Brain microvascular endothelial cell (primary cell): Measurements from ENCODE around the gene RPRD1B.

Experiments
- DNase-seq: peaks from one replicate; pipeline ENCODE4 v3.0.0-alpha.2; 2020
- H3K27ac ChIP-seq: fragments of 250-450 bp; sonication (Bioruptor Pico); 2 replicates; pipeline ENCODE4 v1.5.1; 2020; ENCODE audit warnings: mild to moderate bottlenecking, moderate library complexity
- H3K27me3 ChIP-seq: fragments of 250-450 bp; sonication (Bioruptor Pico); replicated peaks from 2 replicates; pipeline ENCODE4 v1.5.1; 2020; ENCODE audit warnings: mild to moderate bottlenecking
- H3K36me3 ChIP-seq: fragments of 250-450 bp; sonication (Bioruptor Pico); replicated peaks from 2 replicates; pipeline ENCODE4 v1.5.1; 2020; ENCODE audit warnings: mild to moderate bottlenecking
- H3K4me3 ChIP-seq: 2 replicates; pipeline ENCODE4 v1.5.1; 2011; ENCODE audit warnings: low read depth, mild to moderate bottlenecking, control low read depth, low read length, moderate library complexity
- in situ Hi-C: cut with HindIII; loops from 2 replicates; pipeline ENCODE4 v1.10.0; 2017; ENCODE audit warnings: low sequenced_read_pairs, low pct_ligation_motif_present
- TF ChIP-seq, protein P1 (sequence below): IDR thresholded peaks from 2 replicates; pipeline ENCODE4 v1.5.1; 2011; ENCODE audit warnings: low read depth, mild to moderate bottlenecking, moderate library complexity, low read length, control low read depth, inconsistent platforms; ENCODE audit errors: missing control alignments

The RPRD1B gene

DNA sequence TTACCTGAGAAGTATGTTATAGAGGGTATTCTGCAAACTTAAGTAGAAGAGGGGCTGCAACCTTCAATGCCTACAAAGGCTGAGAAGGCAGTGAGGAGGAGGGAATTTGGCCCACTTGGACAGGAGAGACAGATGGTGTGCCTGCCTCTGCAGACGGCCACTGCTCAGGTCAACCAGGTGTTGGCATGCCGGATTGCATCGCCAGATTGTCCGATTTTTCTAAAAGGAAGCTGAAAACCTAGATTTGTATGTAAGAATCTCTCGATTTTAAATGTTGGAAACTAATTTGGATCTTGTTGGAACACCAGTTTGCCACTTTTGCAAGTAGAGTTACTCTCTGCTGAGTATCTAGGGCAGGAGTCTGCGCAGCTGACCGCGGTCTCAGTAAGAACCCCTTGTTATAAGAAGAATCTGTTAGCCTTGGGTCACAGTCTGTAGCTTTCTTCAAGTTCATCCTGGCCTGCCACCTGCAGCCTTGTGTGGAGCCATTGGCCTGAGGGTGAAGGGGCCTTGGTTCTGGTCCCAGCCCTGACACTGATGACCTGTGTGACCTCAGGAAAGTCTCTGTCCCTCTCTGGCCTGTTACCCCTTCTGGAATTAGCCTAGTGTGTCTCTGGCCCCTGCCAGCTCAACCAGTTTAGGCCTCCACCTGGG lies 77.1 kb downstream of the RPRD1B start:
- no peaks in the 10 kb centered on the region for H3K27me3 ChIP-seq
- no peaks in the 10 kb centered on the region for H3K36me3 ChIP-seq
- in situ Hi-C loops = no loop called here
- no peak overlapping the region for H3K4me3 ChIP-seq
- H3K27ac ChIP-seq = peak overlapping the region; percentile 82
- DNase-seq = no peak
- TF ChIP-seq, protein P1, sequence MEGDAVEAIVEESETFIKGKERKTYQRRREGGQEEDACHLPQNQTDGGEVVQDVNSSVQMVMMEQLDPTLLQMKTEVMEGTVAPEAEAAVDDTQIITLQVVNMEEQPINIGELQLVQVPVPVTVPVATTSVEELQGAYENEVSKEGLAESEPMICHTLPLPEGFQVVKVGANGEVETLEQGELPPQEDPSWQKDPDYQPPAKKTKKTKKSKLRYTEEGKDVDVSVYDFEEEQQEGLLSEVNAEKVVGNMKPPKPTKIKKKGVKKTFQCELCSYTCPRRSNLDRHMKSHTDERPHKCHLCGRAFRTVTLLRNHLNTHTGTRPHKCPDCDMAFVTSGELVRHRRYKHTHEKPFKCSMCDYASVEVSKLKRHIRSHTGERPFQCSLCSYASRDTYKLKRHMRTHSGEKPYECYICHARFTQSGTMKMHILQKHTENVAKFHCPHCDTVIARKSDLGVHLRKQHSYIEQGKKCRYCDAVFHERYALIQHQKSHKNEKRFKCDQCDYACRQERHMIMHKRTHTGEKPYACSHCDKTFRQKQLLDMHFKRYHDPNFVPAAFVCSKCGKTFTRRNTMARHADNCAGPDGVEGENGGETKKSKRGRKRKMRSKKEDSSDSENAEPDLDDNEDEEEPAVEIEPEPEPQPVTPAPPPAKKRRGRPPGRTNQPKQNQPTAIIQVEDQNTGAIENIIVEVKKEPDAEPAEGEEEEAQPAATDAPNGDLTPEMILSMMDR = no peak

DNA sequence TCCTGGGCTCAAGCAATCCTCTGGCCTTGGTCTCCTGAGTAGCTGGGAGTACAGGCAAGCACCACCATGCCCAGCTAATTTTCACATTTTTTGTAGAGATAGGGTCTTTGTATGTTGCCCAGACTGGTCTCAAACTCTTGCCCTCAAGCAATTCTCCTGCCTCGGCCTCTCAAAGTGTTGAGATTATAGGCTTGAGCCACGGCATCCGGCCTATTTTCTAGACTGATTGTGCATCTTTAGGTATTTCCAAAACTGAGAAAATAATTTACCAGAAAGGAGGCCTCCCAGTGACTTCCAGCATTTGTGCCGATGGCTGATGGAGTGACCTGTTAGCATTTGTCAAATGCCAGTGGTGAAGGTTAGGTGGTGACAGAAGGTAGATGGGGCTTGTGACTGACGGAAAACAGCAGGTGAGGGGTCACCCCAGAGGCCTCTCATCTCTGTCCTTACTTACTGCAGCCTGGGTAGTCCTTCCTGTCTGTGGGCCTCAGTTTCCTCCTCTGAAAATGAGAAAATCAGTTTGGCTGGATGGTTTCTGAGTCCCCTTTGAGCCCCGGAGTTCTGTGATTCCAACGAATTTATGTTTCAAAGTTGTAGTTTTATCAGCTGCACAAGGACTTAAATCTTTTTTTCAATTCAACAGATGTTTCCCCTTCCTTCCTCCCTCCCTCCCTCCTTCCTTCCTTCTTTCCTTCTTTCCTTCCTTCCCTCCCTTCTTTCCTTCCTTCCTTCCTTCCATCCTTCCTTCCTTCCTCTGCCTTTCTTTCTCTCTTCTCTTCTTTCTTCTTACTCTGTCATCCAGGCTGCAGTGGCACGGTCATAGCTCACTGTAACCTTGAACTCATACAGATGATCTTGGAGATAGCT lies 78.1 kb downstream of the RPRD1B start:
- H3K4me3 ChIP-seq = no peak overlapping the region
- H3K27ac ChIP-seq = peak overlapping the region; percentile 82
- TF ChIP-seq, protein P1 = no peak
- no peaks in the 10 kb centered on the region for H3K27me3 ChIP-seq
- H3K36me3 ChIP-seq = no peaks in the 10 kb centered on the region
- DNase-seq = no peak
- in situ Hi-C loops = no loop called here

DNA sequence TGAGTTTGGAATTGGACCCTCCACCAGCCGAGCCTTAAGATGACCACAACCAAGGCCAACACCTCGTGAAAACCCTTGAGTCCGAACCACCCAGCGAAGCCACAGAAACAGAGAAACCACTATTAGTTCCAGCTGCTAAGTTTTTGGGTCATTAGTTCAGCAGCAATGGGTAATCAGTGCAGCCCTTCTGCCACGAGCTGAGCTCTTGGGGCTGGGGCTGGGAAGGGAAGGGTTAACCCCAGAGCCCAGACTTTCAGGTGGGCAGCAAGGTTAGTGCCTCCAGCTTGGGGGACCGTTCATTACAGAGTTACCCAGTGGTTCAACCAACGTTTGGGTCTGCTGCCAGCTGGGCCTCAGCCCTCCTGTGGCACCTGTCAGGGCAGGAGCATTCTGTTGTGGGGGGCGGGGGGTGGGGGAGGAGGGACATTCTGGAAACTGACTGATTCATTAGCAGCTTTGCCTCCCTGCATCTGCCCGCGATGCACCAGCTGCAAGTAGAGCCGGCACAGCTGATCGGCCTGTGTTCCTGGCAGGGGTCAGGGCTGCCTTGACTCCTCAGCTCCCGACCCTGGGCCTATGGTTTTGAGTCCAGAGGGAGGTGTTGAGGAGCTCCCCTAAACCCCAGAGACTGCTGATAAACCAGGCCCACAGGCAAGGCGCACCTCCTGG lies 78.8 kb downstream of the RPRD1B start:
- TF ChIP-seq, protein P1 = no peak
- H3K27me3 ChIP-seq = no peaks in the 10 kb centered on the region
- H3K36me3 ChIP-seq = no peaks in the 10 kb centered on the region
- H3K4me3 ChIP-seq = no peak overlapping the region
- no peak overlapping the region for H3K27ac ChIP-seq
- in situ Hi-C loops = no loop called here
- DNase-seq = no peak

DNA sequence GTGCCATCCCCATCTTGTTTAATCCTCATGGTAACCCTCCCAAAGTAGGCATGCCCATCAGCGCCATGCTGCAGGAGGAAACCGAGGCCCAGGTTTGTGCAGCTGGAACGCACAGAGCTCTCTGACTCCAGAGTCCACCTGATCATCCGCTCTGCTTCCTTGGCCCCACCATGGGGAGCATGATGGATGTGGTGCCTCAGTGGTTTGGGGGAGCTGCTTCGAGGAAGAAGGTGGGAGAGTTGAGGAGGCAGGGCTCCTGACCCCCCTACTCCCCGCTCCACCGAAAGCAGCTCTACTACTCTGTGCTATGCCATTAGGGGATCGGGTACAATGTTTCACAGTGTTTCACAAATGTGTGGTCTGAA lies 79.4 kb downstream of the RPRD1B start:
- H3K36me3 ChIP-seq = no peaks in the 10 kb centered on the region
- H3K27ac ChIP-seq = no peak overlapping the region
- H3K27me3 ChIP-seq = no peaks in the 10 kb centered on the region
- TF ChIP-seq, protein P1 = no peak
- no peak overlapping the region for H3K4me3 ChIP-seq
- in situ Hi-C loops = no loop called here
- DNase-seq = no peak

DNA sequence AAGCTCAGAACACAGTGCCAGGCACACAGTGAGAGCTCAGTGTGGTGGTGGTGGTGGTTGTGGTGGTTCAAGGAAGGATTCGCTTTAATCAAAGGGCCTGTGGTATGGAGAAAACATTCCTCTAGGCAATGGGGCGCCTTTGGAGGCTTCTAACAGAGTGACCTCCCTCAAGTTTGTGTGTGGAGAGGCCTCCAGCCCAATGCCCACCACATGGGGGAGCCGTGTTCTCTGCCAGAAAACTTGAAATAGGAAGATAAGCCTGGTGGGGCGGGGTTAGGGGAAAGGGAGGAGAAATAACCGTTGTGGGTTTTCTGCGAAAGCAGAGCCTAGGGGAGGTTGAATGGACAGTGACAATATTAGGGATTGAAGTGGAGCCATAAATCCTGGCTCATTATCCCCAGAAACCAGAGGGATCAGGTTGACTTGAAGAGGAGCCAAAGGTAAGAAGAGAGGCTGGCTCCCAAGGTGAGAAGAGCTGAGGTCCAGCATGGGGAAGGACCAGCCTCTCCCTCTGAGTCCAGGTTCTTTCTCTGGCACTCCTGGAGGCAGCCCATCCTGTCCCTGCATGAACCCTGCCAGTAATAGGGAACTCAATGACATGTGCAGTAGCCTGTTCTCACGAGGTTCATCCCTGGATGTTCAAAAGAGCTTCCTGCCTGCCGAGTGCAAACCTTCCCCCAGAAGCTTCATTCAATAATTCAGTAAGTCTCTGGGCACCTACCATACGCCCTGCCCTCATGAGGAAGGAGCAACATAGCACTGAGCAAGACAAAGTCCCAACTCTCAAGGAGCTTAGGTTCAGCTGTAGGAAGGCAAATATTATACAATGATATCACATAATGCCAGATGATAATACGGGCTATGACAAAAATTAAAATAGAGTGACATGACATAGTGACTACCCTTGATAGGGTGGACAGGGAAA lies 80.1 kb downstream of the RPRD1B start:
- in situ Hi-C loops = no loop called here
- TF ChIP-seq, protein P1 = peak; percentile 71
- H3K27ac ChIP-seq = peak overlapping the region; percentile 42
- no peaks in the 10 kb centered on the region for H3K36me3 ChIP-seq
- DNase-seq = peak; percentile 55
- H3K4me3 ChIP-seq = no peak overlapping the region
- H3K27me3 ChIP-seq = no peaks in the 10 kb centered on the region
